ENCODE measurements around the gene CNTNAP2.
"Not testable (repeated sequence)": the region's sequence is repeated elsewhere in the genome, so short reads cannot be mapped to it uniquely, and the experiment has no call there.

CNTNAP2 gene

DNA sequence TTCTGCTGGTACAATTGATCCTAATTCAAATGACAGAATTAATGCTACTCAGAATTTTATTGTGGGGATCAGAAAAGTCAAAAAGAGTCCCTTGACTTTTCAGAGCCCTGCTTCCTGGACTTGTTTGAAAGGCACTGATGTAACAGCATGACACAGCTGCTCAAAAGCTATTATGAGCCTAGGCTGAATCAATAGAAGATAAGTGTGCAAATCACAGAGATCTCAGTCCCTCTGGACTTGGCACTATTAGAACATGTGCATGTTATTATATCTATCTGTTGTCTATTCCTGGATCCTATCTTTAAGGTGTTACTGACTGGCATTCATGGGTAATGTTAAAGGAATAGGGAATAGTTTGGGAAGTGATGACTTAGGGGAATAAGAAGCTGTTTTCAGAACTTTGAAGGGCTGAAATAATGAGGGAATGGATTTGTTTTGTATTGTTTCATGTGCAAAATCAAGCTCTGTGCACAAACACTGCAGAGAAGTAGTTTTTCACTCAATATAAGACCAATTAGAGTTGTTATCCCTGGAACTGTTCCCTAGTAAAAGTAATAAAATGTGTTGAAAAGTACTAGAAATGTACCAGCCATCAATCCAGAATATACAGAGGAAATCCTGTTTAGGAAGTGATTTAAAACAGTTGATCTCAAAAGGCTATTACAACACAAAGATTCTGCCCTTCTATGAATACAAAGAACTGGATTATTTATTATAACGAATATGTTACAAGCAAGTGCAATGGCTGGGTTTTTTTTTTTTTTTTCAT lies 1659.1 kb downstream of the CNTNAP2 start:
- DNase-seq (ENCODE audit: low read depth in 1 of 2, low spot score in 1 of 2), result no peak
- in situ Hi-C loops (cut with HindIII; ENCODE audit: low pct_unique_long_range_greater_than_20kb, low sequenced_read_pairs), result no loop called here
- TF ChIP-seq JUND (IDR thresholded peaks at IDR 0.05; ENCODE audit: low read depth), result no peak

DNA sequence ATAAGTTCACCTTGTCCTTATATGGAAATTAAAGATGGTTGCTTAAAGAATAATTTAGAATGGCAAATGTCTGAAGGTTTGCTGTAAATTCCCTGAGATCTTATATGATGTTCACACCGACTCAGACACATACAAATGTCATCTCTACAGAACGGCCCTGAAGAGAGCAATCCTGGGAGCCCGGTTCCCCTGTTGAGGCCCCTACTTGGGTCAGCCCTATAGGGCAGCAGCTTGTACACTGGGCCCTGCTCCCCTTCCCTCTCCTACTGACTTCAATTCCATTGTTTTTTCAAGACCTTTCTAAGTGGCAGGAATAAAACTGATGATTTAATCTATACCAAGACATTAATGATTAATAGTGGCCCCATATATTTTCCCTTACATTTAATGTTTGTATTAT lies 1660.7 kb downstream of the CNTNAP2 start:
- DNase-seq (ENCODE audit: low read depth in 1 of 2, low spot score in 1 of 2), result no peak
- in situ Hi-C loops (cut with HindIII; ENCODE audit: low pct_unique_long_range_greater_than_20kb, low sequenced_read_pairs), result no loop called here
- TF ChIP-seq JUND (IDR thresholded peaks at IDR 0.05; ENCODE audit: low read depth), result no peak

DNA sequence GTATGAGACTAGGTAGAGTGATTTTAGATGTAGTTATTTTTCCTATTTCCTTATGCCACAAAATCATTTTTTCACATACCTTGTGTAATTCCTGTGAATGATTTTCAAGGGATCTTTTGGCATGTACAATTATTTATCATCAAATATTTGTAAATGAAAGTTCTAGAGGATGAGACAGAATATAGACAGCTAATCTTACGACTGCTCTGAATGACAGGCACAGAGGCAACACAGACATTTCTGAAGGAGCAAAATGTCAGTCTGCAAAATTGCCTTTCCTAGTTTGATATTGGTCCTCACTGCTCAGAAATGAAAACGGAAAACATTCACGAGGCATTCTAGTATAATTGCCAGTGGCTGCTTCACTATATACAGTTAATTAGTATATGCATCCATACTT lies 1663.3 kb downstream of the CNTNAP2 start:
- no peak for DNase-seq (ENCODE audit: low read depth in 1 of 2, low spot score in 1 of 2)
- in situ Hi-C loops (cut with HindIII; ENCODE audit: low pct_unique_long_range_greater_than_20kb, low sequenced_read_pairs), result no loop called here
- TF ChIP-seq JUND (IDR thresholded peaks at IDR 0.05; ENCODE audit: low read depth), result no peak

DNA sequence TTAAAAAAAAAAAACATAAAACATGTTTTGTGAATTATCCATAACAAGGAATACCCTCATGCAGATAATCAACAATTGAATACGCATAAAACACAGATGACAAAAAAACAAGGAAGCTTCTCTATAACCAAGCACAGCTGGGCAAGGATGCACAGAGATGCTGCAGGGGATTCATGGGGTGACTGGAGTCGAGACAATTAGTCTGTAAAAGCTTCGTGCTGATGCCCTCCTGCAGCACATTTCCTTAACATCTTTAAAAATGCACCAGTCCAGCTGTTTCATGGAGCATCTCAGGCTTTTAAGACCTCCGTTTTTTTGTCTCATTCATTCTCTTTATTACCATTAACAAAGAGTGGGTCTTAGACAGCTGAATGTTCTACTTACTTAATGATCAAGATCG lies 1680.0 kb downstream of the CNTNAP2 start:
- no peak for TF ChIP-seq JUND (IDR thresholded peaks at IDR 0.05; ENCODE audit: low read depth)
- no peak for DNase-seq (ENCODE audit: low read depth in 1 of 2, low spot score in 1 of 2)
- in situ Hi-C loops (cut with HindIII; ENCODE audit: low pct_unique_long_range_greater_than_20kb, low sequenced_read_pairs), result no loop called here

DNA sequence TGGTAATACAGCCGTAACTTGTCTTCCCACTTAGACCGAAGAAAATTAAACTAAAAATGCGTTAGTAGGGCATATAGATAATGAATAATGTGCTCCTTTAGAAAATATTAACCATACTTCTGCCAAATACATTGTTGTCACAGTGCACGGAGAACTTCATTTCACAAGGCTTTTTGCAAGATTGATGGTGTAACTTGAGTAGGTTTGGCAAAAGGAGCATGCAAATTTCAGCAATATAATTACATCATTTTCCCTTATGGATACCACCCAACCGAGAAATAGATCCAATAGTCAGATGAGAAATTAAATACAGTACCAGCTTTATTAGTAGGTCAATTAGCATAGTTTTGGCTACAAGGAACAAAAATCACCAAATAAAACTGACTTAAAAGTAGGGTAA lies 1681.4 kb downstream of the CNTNAP2 start:
- no peak for TF ChIP-seq JUND (IDR thresholded peaks at IDR 0.05; ENCODE audit: low read depth)
- in situ Hi-C loops (cut with HindIII; ENCODE audit: low pct_unique_long_range_greater_than_20kb, low sequenced_read_pairs), result no loop called here

DNA sequence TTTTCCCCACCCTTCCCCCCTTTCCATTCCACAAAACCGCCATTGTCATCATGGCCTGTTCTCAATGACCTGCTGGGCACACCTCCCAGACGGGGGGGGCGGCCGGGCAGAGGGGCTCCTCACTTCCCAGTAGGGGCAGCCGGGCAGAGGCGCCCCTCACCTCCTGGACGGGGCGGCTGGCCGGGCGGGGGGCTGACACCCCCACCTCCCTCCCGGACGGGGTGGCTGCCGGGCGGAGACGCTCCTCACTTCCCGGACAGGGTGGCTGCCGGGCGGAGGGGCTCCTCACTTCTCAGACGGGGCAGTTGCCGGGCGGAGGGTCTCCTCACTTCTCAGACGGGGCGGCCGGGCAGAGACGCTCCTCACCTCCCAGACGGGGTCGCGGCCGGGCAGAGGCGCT lies 1685.2 kb downstream of the CNTNAP2 start:
- in situ Hi-C loops (cut with HindIII; ENCODE audit: low pct_unique_long_range_greater_than_20kb, low sequenced_read_pairs), result not testable (repeated sequence)

More for the DNA sequence above, 1681.4 kb downstream of the CNTNAP2 start:
- DNase-seq (ENCODE audit: low read depth in 1 of 2, low spot score in 1 of 2), result no peak

DNA sequence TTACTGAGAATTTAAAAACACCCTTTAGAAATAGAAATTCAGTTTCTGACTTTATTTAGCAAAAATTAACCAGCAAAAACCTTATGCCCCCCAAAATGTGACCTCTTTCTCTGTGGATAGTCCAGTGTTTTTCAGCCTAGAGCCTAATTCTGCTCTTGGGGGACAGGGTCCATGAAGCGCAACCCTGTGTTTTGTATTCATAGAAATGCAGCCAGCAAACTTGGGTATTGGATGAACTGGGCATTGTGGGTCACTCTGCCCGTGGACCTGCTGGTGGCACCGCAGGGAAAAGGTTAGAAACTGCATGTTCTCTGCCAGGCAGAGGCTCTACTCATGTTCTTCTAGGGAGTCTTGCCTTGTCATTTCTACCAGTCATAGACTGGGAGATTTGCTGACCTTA lies 1686.5 kb downstream of the CNTNAP2 start:
- no peak for DNase-seq (ENCODE audit: low read depth in 1 of 2, low spot score in 1 of 2)
- no peak for TF ChIP-seq JUND (IDR thresholded peaks at IDR 0.05; ENCODE audit: low read depth)
- in situ Hi-C loops (cut with HindIII; ENCODE audit: low pct_unique_long_range_greater_than_20kb, low sequenced_read_pairs), result no loop called here

More for the DNA sequence above, 1685.2 kb downstream of the CNTNAP2 start:
- DNase-seq (ENCODE audit: low read depth in 1 of 2, low spot score in 1 of 2), result not testable (repeated sequence)

DNA sequence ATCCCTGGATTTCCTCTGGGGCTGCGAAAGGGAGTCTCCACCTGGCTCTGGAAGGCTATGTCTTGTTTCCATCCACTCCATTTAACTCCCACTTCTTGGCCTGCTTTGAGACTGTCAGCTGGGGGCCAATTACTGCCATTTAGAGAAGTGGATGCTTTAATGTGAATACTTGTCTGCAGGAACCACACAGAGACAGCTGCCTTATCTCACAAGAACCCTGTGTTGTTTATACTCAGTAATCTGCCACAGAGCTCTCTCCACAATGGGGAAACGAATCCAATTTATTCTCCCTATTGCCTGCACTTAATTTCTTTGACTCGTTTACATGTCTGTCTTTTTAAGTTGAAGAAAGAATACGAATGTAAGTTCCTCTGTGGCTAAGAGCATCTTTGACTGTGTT lies 1687.0 kb downstream of the CNTNAP2 start:
- TF ChIP-seq JUND (IDR thresholded peaks at IDR 0.05; ENCODE audit: low read depth), result no peak
- no peak for DNase-seq (ENCODE audit: low read depth in 1 of 2, low spot score in 1 of 2)
- in situ Hi-C loops (cut with HindIII; ENCODE audit: low pct_unique_long_range_greater_than_20kb, low sequenced_read_pairs), result no loop called here

DNA sequence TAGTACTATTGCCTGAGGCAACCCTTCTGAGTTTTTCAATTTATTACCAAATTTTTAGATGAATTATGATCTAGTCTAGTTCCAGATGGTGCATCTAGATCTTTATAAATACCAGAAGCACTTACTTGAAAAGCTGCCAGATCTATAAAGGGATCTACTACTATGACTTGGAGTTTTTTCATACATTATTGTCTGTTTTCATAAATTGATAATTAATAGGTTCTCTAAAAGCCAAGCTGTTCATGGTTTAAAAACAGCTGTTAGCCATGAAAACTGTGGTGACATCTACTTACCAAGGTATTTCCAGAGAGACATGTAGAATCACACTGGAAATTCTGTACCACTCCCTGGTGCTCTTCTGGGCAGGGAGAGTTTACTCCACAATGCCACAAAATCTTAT lies 1687.4 kb downstream of the CNTNAP2 start:
- in situ Hi-C loops (cut with HindIII; ENCODE audit: low pct_unique_long_range_greater_than_20kb, low sequenced_read_pairs), result no loop called here
- no peak for TF ChIP-seq JUND (IDR thresholded peaks at IDR 0.05; ENCODE audit: low read depth)
- no peak for DNase-seq (ENCODE audit: low read depth in 1 of 2, low spot score in 1 of 2)

DNA sequence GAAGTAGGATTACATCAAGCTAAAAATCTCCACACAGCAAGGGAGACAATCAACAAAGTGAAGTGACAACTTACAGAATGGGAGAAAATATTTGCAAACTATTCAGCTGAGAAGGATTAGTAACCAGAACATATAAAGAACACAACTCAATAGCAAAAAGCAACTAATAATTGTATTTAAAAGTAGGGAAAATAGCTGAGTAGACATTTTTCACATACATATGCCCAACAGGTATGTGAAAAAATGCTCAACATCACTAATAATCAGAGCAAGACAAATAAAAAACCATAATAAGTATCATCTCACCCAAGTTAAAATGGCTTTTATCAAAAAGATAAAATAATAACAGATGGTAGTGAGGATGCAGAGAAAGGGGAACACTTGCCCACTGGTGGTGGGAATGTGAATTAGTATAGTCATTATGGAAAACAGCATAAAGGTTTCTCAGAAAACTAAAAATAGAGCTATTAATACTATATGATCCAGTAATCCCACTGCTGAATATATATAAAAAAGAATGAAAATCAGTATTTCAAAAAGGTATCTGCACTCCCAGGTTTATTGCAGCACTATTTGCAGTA lies 1689.5 kb downstream of the CNTNAP2 start:
- no peak for TF ChIP-seq JUND (IDR thresholded peaks at IDR 0.05; ENCODE audit: low read depth)
- in situ Hi-C loops (cut with HindIII; ENCODE audit: low pct_unique_long_range_greater_than_20kb, low sequenced_read_pairs), result no loop called here
- no peak for DNase-seq (ENCODE audit: low read depth in 1 of 2, low spot score in 1 of 2)

DNA sequence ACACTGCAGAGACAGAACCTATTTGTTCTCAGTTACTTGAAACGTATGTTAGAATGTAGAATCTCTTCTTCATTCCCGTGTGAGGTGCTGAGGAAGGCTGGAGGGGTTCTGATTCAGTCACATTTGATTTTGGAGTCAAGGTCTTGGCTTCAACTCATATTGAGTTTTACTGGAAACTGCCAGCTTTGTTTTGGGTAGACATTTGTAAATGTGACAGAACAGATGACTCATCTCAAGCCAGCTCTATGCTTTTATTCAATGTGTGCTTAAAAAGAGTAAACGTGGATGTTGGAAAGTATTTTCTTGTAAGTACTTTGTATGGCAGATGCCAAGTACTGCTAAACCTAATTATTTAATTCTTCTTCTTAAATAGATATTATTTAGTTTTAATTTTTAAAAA lies 1693.2 kb downstream of the CNTNAP2 start:
- in situ Hi-C loops (cut with HindIII; ENCODE audit: low pct_unique_long_range_greater_than_20kb, low sequenced_read_pairs), result no loop called here

DNA sequence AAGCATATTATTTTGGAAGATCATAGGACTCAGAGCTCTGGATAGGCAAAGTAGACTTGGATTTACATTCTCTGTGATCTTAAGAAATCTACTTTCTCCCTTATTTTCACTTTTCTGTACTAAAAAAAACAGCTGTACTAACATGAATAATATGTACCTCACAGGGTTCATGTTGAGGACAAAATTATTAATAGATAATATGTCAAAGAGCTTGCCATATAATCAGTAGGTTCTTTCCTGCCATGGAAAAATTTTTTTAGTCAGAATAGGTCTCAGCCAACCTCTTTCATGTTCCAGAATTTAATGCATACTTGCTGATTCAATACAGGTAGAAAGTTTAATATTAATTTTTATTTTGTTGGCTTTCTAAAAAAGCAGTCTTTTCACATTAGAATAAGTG lies 1693.7 kb downstream of the CNTNAP2 start:
- in situ Hi-C loops (cut with HindIII; ENCODE audit: low pct_unique_long_range_greater_than_20kb, low sequenced_read_pairs), result no loop called here
- no peak for DNase-seq (ENCODE audit: low read depth in 1 of 2, low spot score in 1 of 2)

More for the DNA sequence above, 1693.2 kb downstream of the CNTNAP2 start:
- TF ChIP-seq JUND (IDR thresholded peaks at IDR 0.05; ENCODE audit: low read depth), result no peak
- DNase-seq (ENCODE audit: low read depth in 1 of 2, low spot score in 1 of 2), result no peak

DNA sequence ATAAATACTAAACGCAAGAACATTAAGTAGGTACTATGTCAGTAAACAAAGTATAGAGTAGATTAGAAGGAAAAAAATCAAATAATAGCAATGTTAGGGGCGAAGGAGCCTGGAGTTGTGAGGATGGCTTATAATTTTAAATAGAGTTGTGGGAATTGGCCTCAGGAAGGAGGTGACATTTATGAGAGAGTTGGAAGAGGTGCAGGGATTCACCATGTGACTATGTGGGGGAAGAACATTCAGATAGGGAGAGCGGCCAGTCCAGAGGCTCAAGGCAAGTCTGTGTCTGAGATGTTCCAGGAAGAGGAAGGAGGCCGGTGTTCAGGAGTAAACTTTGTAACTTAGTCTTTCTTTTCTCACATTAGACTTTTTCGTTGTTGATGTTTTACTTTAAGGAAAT lies 1695.3 kb downstream of the CNTNAP2 start:
- DNase-seq (ENCODE audit: low read depth in 1 of 2, low spot score in 1 of 2), result no peak
- TF ChIP-seq JUND (IDR thresholded peaks at IDR 0.05; ENCODE audit: low read depth), result no peak
- in situ Hi-C loops (cut with HindIII; ENCODE audit: low pct_unique_long_range_greater_than_20kb, low sequenced_read_pairs), result no loop called here

More for the DNA sequence above, 1693.7 kb downstream of the CNTNAP2 start:
- TF ChIP-seq JUND (IDR thresholded peaks at IDR 0.05; ENCODE audit: low read depth), result no peak

DNA sequence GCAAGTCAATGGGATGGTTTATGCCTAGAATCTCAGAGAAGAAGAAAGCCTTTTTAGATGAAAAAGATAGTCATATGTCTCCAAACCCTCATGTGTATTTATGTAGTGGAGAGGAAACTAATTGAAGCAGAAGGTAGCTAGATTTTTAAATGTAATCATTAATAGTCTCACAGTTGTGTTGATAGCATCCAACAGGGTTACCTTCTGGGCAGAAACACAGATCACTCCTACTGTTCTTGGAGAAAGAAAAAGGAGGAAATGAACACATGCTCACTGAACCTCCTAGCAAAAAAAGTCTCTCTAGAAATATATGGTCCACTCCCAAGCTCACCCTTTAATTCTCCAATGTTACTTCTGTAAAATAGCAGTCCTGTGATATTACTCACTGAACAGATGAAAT lies 1696.7 kb downstream of the CNTNAP2 start:
- in situ Hi-C loops (cut with HindIII; ENCODE audit: low pct_unique_long_range_greater_than_20kb, low sequenced_read_pairs), result no loop called here
- DNase-seq (ENCODE audit: low read depth in 1 of 2, low spot score in 1 of 2), result no peak
- no peak for TF ChIP-seq JUND (IDR thresholded peaks at IDR 0.05; ENCODE audit: low read depth)

Measured in T47D (cell line).